ENCODE data around the gene DLGAP1. TPM values are rescaled to one million over a fixed set of nuclear protein-coding genes. Genes with fewer than 3 reads are reported as not detected.

DLGAP1 gene
- total and polyA plus RNA-seq, 4 donors, result 0.06 to 1.2 (median 0.17) TPM; not detected in 1

- DNase-seq (ENCODE audit: low spot score), result no peak
Observed at GRCh38 chr18:4130734-4131719, 324.1 kb downstream of the DLGAP1 start.

GRCh38 chr18:4126939-4127338, 328.2 kb downstream of the DLGAP1 start:
- TF ChIP-seq JUND (IDR thresholded peaks at IDR 0.05) (no peak), FOXA1 (IDR thresholded peaks at IDR 0.05) (no peak), EGR1 (IDR thresholded peaks at IDR 0.05; ENCODE audit: low read depth in 2 of 2) (no peak), ZBTB33 (IDR thresholded peaks at IDR 0.05) (no peak), FOXA2 (IDR thresholded peaks at IDR 0.05) (no peak)
- no peaks in the 10 kb centered on the region for H3K27me3 ChIP-seq (ENCODE audit: control insufficient read depth in 4 of 4, insufficient read depth in 4 of 4, low read length in 3 of 4)
- no peak overlapping the region for H3K4me3 ChIP-seq (ENCODE audit: low read depth in 1 of 3, low read length in 3 of 3)
- WGBS, result 87% methylated on average over 1 of the region's 1 CpG
- H3K27ac ChIP-seq (ENCODE audit: low read depth in 1 of 2, low read length in 2 of 2), result no peak overlapping the region
- no peaks in the 10 kb centered on the region for H3K9me3 ChIP-seq (ENCODE audit: control insufficient read depth in 4 of 4, low read length in 3 of 4)
- H3K4me1 ChIP-seq (ENCODE audit: control insufficient read depth in 4 of 4, insufficient read depth in 4 of 4, low read length in 3 of 4), result no peaks in the 10 kb centered on the region
- no peak overlapping the region for H3K9ac ChIP-seq (ENCODE audit: low read depth in 1 of 2, low read length in 2 of 2)
- DNase-seq (ENCODE audit: low spot score), result no peak
- H3K36me3 ChIP-seq (ENCODE audit: control insufficient read depth in 4 of 4, insufficient read depth in 3 of 4, low read depth in 1 of 4, low read length in 3 of 4), result no peaks in the 10 kb centered on the region

More at GRCh38 chr18:4130734-4131719, 324.1 kb downstream of the DLGAP1 start:
- H3K9me3 ChIP-seq (ENCODE audit: control insufficient read depth in 4 of 4, low read length in 3 of 4), result no peaks in the 10 kb centered on the region
- no peak for TF ChIP-seq CTCF (IDR thresholded peaks at IDR 0.05; ENCODE audit: low read depth, low read length, missing input control)
- no peak for TF ChIP-seq RAD21 (IDR thresholded peaks at IDR 0.05)
- no peak for TF ChIP-seq FOXA1 (IDR thresholded peaks at IDR 0.05)
- TF ChIP-seq SP1 (IDR thresholded peaks at IDR 0.05), result no peak
- no peak for TF ChIP-seq MAX (IDR thresholded peaks at IDR 0.05)
- TF ChIP-seq ZBTB33 (IDR thresholded peaks at IDR 0.05), result no peak
- no peak for TF ChIP-seq ATF3 (IDR thresholded peaks at IDR 0.05)
- no peaks in the 10 kb centered on the region for H3K36me3 ChIP-seq (ENCODE audit: control insufficient read depth in 4 of 4, insufficient read depth in 3 of 4, low read depth in 1 of 4, low read length in 3 of 4)
- peaks cover 0 to 7% (median 0%) of the 10 kb centered on the region in 4 donors for H3K27me3 ChIP-seq (ENCODE audit: control insufficient read depth in 4 of 4, insufficient read depth in 4 of 4, low read length in 3 of 4)
- no peak overlapping the region for H3K27ac ChIP-seq (ENCODE audit: low read depth in 1 of 2, low read length in 2 of 2)
- no peaks in the 10 kb centered on the region for H3K4me1 ChIP-seq (ENCODE audit: control insufficient read depth in 4 of 4, insufficient read depth in 4 of 4, low read length in 3 of 4)
- WGBS, result 75% methylated on average over 12 of the region's 12 CpGs
- H3K9ac ChIP-seq (ENCODE audit: low read depth in 1 of 2, low read length in 2 of 2), result no peak overlapping the region
- H3K4me3 ChIP-seq (ENCODE audit: low read depth in 1 of 3, low read length in 3 of 3), result no peak overlapping the region

Measured in liver (tissue), 9 donors.